Hindlimb muscle (tissue), 1 donor: ENCODE measurements around the gene PTPRJ. TPM values are rescaled to one million over a fixed set of nuclear protein-coding genes. Genes with fewer than 3 reads are reported as not detected.

ENCODE experiments used
- DNase-seq: peaks from one replicate; pipeline ENCODE4 v3.0.0-alpha.2; 2013
- polyA plus RNA-seq: library from polyadenylated mRNA; unstranded; fragments of 120-200 nt; gene quantifications from one replicate; pipeline ENCODE4 v1.2.1, GENCODE V29; 2013; ENCODE audit not compliant: insufficient read length

PTPRJ gene
- polyA plus RNA-seq, 1 donor: 3.2 TPM

GRCh38 chr11:47997063-47998053 lies 17.0 kb downstream of the PTPRJ start:
- no peak for DNase-seq

GRCh38 chr11:47998345-47998732 lies 18.0 kb downstream of the PTPRJ start:
- DNase-seq: no peak

- no peak for DNase-seq
These were observed 18.5 kb downstream of the PTPRJ start for GRCh38 chr11:47998733-47999359.

GRCh38 chr11:48000432-48000831 lies 20.1 kb downstream of the PTPRJ start:
- no peak for DNase-seq

GRCh38 chr11:48001438-48002021 lies 21.2 kb downstream of the PTPRJ start:
- no peak for DNase-seq

- DNase-seq: no peak
These were observed 22.2 kb downstream of the PTPRJ start for GRCh38 chr11:48002561-48002960.

- no peak for DNase-seq
These were observed 23.6 kb downstream of the PTPRJ start for GRCh38 chr11:48003926-48004325.

GRCh38 chr11:48004456-48004855 lies 24.1 kb downstream of the PTPRJ start:
- no peak for DNase-seq

- DNase-seq: no peak
These were observed 24.8 kb downstream of the PTPRJ start for GRCh38 chr11:48005136-48005535.

- no peak for DNase-seq
These were observed 25.5 kb downstream of the PTPRJ start for GRCh38 chr11:48005831-48006270.

- no peak for DNase-seq
These were observed 26.1 kb downstream of the PTPRJ start for GRCh38 chr11:48006301-48006992.

- no peak for DNase-seq
These were observed 27.3 kb downstream of the PTPRJ start for GRCh38 chr11:48007677-48008076.

- no peak for DNase-seq
These were observed 28.6 kb downstream of the PTPRJ start for GRCh38 chr11:48008951-48009270.

- no peak for DNase-seq
These were observed 30.9 kb downstream of the PTPRJ start for GRCh38 chr11:48011102-48011797.

GRCh38 chr11:48011798-48012391 lies 31.5 kb downstream of the PTPRJ start:
- no peak for DNase-seq

- DNase-seq: no peak
These were observed 33.0 kb downstream of the PTPRJ start for GRCh38 chr11:48013269-48013901.

GRCh38 chr11:48014917-48015316 lies 34.6 kb downstream of the PTPRJ start:
- DNase-seq: no peak

- no peak for DNase-seq
These were observed 36.9 kb downstream of the PTPRJ start for GRCh38 chr11:48017105-48017830.

- DNase-seq: no peak
These were observed 37.6 kb downstream of the PTPRJ start for GRCh38 chr11:48017831-48018527.
